ENCODE measurements around the gene ANKS1B. TPM values are rescaled to one million over a fixed set of nuclear protein-coding genes. Genes with fewer than 3 reads are reported as not detected.

Gene ANKS1B
- total RNA-seq, 4 donors from 2014 or later, result 1.5 to 5.5 (median 4.4) TPM

GRCh38 chr12:98918176-98918863 is 1066.4 kb downstream of the ANKS1B start:
- intact Hi-C loops (cut with DNase I; ENCODE audit: low total_unique reads), result no loop called here
- H3K4me3 ChIP-seq (ENCODE audit: low read depth, poor library complexity, severe bottlenecking), result no peak overlapping the region
- TF ChIP-seq POLR2A (IDR thresholded peaks at IDR 0.05), result no peak
- no peak for TF ChIP-seq CTCF (IDR thresholded peaks at IDR 0.05)
- DNase-seq (ENCODE audit: low spot score in 2 of 2), result no peak
- WGBS, 2 donors, result 79 to 82% methylated on average over 7 of the region's 7 CpGs

- no peak for TF ChIP-seq CTCF (IDR thresholded peaks at IDR 0.05)
- no peak for TF ChIP-seq POLR2A (IDR thresholded peaks at IDR 0.05)
- 60 to 61% methylated on average over 5 of the region's 5 CpGs for WGBS, 2 donors
- intact Hi-C loops (cut with DNase I; ENCODE audit: low total_unique reads), result no loop called here
- H3K4me3 ChIP-seq (ENCODE audit: low read depth, poor library complexity, severe bottlenecking), result no peak overlapping the region
- no peak for DNase-seq (ENCODE audit: low spot score in 2 of 2)
Observed at GRCh38 chr12:98916106-98916505, 1068.6 kb downstream of the ANKS1B start.

- intact Hi-C loops (cut with DNase I; ENCODE audit: low total_unique reads), result no loop called here
- no peak for DNase-seq (ENCODE audit: low spot score in 2 of 2)
- WGBS, 2 donors, result 64% methylated on average over 4 of the region's 4 CpGs
- TF ChIP-seq CTCF (IDR thresholded peaks at IDR 0.05) (no peak), POLR2A (IDR thresholded peaks at IDR 0.05) (no peak)
- no peak overlapping the region for H3K4me3 ChIP-seq (ENCODE audit: low read depth, poor library complexity, severe bottlenecking)
Observed at GRCh38 chr12:98912401-98912974, 1072.2 kb downstream of the ANKS1B start.

GRCh38 chr12:98911396-98911795 is 1073.3 kb downstream of the ANKS1B start:
- no peak for DNase-seq (ENCODE audit: low spot score in 2 of 2)
- intact Hi-C loops (cut with DNase I; ENCODE audit: low total_unique reads), result no loop called here
- 76 to 79% methylated on average over 2 of the region's 2 CpGs for WGBS, 2 donors
- H3K4me3 ChIP-seq (ENCODE audit: low read depth, poor library complexity, severe bottlenecking), result no peak overlapping the region
- TF ChIP-seq CTCF (IDR thresholded peaks at IDR 0.05), result no peak
- TF ChIP-seq POLR2A (IDR thresholded peaks at IDR 0.05), result no peak

GRCh38 chr12:98909746-98910145 is 1075.0 kb downstream of the ANKS1B start:
- WGBS, 2 donors, result 25 to 27% methylated on average over 2 of the region's 2 CpGs
- no peak overlapping the region for H3K4me3 ChIP-seq (ENCODE audit: low read depth, poor library complexity, severe bottlenecking)
- TF ChIP-seq POLR2A (IDR thresholded peaks at IDR 0.05), result no peak
- TF ChIP-seq CTCF (IDR thresholded peaks at IDR 0.05), result no peak
- intact Hi-C loops (cut with DNase I; ENCODE audit: low total_unique reads), result no loop called here
- DNase-seq (ENCODE audit: low spot score in 2 of 2), result no peak
